GM18907 (cell line): ENCODE results near the gene ZSCAN10.
"Not testable (repeated sequence)": the region's sequence is repeated elsewhere in the genome, so short reads cannot be mapped to it uniquely, and the experiment has no call there.

Experiments used
- ATAC-seq: cut with Tn5 transposase; IDR thresholded peaks from one replicate; pipeline ENCODE4 v1.9.1; 2021; ENCODE audit warnings: mild to moderate bottlenecking, moderate library complexity; ENCODE audit not compliant: unreplicated experiment

The ZSCAN10 gene

DNA sequence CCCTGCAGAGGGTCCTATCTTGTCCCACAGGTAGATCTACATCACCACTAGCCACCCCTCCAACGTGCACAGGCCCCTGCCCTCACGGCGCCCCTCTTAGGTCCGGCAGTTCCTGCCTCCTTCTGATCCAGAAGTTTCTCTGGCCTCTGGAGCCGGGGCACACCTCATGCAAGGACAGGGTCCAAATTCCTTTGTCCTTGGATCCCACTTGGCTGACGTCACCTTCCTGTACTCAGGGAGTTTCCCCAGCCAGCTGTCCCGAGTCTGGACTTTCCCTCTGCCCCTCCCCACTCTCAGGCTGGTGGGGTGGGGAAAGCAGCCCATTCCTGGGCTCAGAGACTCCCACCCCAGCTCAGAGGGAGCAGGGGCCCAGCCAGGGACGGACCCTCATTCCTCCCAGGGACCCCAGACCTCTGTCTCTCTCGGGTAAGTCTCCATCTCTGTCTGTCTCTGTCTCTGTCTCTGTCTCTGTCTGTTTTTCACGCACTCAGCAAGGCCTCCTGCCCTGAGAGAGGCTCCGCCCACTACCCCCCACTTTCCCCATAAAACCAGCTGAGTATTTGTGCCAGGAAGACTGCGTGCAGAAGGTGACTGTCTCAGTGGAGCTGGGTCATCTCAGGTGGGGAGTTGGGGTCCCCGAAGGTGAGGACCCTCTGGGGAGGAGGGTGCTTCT is 33.9 kb downstream of the ZSCAN10 start, which contains the start of gene IL32:
IL32 (plus strand) TSS at position 572 of the 673 bp plus-strand sequence. CDS start 172 bp downstream, outside the sequence.
- peak; percentile 43 for ATAC-seq

DNA sequence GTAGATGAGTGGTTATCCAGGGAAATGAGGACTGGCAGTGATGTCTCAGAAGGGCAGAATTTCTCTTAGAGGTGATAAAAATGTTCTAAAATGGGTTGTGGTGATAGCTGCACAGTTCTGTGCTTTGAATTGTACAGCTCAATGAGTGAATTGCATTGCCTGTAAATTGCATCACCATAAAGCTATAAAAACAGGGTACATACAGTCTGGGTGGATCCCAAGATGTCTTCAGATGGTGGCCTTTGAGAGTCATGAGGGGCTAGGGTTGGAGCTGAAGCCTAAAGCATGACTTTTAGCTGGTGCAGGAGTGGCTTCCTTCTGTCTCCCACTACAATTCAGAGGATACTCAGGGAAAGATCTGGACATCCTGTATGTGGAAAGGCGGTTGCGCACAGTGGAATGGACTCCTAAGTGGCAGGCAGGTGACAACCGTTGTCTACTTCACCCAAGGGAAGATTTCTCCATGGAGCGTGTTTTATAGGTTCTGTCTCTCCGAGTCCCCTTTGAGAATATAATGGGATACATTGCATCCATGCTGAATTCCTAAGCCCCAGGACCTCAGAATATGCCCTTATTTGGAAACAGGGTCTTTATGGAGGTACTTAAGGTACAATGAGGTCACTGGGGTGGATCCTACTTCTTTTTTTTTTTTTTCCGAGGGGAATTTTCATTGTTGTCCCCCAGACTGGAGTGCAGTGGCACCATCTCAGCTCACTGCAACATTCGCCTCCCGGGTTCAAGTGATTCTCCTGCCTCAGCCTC is 35.3 kb downstream of the ZSCAN10 start:
- no peak for ATAC-seq

DNA sequence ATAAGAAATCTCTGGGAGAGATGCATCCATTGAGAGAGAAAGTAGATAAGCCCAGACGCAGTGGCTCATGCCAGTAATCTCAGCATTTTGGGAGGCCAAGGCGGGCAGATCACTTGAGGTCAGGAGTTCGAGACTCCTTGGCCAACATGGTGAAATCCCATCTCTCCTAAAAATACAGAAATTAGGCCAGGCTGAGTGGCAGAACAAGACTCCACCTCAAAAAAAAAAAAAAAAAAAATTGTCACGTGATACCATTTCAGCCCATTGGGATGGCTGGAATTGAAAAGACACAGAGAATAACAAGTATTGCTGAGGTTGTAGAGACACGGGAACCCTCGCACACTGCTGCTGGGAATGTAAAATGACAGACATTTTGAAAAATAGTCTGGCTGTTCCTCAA is 36.5 kb downstream of the ZSCAN10 start:
- ATAC-seq: no peak

DNA sequence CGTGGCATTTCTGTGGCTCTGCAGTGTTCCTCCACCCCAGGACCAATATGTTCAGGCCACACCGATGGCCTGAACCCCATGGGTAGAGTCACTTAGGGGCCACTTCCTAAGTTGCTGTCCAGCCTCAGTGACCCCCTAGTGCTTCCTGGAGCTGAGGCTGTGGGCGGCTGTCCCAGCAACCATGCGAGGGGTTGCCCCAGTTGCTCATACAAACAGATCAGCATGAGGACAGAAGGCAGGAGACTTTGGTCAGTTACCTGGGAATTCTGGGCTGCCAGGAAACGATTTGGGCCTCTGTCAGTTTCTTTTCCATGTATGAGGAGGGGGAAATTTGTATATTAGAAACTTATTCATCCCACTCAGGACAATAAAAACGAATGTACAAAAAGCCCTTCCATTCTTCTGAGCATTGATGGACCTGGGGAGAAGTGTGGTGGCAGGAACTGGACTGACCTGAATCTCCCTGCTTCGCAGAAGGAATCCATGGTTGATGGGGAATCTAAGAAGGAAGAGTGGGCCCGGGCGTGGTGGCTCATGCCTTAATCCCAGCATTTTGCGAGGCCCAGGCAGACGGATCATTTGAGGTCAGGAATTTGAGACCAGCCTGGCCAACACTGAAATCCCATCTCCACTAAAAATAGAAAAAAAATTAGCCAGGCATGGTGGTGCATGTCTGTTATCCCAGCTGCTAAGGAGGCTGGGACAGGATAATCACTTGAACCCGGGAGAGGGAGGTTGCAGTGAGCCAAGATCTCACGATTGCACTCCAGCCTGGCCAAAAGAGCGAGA is 38.6 kb downstream of the ZSCAN10 start:
- ATAC-seq: no peak

DNA sequence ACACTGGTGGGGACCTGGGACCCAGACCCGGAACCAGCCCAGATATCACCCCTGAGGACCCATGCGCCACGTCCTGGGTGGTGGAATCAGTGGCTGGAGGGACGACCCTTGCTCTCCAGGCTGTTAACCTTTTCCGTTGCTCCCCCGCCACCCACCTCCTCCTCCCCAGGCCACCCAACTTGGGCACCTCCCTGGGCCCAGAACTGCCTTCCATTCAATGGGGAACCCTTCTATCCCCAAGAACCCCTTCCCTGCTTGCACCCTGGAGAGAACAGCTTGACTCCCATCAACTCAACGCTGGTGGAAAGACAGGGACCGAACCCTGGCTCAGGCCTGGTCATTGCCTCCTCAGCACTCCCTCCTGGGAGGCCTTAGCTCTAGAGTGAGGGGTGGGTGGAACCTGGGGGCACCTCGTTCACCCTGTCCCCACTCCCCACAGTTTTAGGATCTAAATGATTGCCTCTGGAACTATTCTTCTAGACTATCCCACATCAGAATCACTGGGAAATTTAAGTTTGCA is 39.3 kb downstream of the ZSCAN10 start:
- peak; percentile 2 for ATAC-seq

DNA sequence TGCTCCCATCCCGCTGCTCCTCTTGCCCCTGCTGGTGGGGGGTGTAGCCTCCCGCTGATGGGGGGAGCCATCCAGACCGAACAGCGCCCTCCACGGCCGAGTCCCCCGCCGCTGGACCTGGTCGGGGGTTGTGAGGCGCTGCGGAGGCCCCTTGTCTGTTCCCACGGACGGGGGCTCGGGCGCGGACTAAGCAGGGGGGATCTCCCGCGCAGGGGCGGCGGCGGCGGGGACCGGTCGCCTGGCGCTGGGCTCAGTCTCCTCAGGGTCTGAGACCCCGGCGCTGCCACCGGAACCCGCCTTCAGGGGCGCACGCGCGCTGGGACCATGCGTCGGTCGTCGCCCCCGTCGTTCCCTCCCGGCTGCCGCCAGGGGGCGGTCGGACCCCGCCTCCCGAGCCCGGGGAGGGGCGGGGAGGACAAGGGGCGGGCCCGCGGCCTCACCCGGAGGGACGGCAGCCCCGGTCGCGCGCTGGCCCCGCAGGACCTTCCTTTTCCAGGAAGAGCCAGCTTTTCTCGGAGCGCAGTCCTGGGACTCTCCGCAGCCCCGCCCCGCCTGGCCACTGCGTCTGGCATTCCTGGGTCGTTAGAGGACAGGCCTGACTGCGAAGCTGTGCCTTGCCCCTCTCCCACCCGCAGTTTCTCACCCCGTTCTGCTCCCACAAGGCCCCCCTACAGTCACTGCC is 39.9 kb downstream of the ZSCAN10 start:
- ATAC-seq: peak; percentile 75

DNA sequence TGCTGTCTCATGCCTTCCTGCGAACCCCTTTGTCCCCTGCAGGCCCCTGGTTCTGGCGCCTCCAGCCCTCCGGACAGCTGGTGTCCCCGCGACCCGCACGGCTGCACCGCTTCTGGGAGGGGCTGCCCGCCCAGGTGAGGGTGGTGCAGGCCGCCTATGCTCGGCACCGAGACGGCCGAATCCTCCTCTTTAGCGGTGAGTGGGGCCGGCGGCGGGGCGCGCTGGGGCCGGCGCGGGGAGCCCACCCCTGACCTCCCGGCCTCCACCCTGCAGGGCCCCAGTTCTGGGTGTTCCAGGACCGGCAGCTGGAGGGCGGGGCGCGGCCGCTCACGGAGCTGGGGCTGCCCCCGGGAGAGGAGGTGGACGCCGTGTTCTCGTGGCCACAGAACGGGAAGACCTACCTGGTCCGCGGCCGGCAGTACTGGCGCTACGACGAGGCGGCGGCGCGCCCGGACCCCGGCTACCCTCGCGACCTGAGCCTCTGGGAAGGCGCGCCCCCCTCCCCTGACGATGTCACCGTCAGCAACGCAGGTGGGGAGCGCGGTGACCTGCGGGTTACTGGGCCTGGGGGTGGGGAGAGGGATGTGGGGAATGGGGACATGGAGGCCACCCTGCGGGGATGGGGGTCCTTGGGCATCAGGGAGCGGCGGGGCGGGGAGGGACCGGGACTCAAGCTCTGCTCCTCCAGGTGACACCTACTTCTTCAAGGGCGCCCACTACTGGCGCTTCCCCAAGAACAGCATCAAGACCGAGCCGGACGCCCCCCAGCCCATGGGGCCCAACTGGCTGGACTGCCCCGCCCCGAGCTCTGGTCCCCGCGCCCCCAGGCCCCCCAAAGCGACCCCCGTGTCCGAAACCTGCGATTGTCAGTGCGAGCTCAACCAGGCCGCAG is 40.7 kb downstream of the ZSCAN10 start:
- ATAC-seq: peak; percentile 13

DNA sequence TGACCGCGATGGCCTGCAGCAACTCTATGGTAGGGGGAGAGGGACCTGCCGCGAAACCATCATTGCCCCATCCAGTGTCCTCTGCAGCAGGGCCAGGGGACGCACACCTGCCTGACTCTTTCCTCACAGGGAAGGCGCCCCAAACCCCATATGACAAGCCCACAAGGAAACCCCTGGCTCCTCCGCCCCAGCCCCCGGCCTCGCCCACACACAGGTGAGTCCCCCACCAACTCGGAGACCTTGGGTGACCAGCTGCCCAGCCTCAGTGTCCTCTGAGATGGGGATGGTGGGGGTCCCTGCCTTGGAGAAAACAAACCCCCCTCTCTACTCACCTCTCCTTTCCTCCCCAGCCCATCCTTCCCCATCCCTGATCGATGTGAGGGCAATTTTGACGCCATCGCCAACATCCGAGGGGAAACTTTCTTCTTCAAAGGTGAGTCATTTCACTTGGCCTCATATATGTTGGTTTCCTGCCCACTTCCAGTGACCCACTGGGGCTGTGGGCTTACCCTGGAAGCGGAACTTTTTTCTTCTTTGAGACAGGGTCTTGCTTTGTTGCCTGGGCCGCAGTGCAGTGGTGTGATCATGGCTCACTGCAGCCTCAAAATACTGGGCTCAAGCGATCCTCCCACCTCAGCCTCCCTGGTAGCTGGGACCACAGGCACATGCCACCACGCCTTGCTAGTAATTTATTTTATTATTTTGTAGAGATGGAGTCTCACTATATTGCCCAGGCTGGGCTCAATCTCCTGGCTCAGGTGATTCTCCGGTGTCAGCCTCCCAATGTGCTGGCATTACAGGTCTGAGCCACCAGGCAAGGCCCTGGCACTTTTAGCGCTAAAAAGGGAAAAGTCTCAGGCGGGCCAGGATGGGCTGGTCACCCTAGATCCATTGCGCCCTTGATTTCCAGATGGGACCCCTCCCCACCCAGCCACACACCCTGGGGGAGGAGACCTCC is 41.6 kb downstream of the ZSCAN10 start:
- no peak for ATAC-seq

DNA sequence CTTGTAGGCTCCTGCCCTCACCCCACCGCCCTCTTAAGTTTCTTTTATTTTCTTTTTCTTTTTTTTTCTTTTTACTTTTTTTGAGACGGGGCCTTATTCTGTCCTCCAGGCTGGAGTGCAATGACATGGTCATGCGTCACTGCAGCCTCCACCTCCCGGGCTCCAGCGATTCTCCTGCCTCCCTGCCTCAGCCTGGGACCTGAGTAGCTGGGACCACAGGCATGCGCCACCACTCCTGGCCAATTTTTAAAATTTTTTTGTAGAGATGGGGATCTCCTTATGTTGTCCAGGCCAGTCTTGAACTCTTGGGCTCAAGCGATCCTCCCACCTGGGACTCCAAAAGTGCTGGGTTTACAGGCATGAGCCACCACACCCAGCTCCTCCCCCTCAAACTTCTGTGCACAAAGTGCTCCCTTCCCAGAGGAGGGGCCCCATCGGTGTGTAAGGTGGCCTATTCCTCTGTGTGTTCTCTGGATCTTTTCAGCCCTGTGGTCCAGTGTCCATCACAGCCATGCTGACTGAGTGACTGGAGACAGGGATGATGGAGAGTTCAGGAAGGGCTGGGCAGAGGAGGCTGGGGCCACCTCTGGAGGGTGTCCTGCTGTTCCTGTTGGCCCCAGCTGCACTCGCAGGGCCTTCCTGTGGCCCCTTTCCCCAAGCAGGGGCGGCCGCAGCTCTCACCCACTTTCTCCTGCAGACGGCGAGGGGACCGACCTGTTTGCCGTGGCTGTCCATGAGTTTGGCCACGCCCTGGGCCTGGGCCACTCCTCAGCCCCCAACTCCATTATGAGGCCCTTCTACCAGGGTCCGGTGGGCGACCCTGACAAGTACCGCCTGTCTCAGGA is 42.5 kb downstream of the ZSCAN10 start:
- no peak for ATAC-seq

DNA sequence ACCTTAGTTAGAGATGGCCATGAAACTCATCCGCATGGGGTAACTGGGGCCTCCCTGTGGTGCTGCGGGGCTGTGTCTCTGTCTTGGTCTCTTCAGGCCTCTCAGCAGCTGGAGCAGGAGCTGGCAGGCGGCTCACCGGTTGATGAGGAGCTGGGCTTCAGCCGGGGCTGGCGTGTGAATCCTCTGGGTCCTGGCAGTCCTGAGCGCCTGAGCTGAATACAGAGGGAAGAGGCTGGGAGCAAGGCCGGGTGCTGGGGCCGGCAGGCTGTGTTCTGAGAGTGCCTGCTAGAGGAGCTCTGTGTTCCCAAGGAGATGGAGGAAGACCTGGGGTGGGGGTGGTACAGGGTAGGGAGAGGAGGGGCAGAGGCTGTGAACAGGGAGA is 43.4 kb downstream of the ZSCAN10 start:
- ATAC-seq: not testable (repeated sequence)

DNA sequence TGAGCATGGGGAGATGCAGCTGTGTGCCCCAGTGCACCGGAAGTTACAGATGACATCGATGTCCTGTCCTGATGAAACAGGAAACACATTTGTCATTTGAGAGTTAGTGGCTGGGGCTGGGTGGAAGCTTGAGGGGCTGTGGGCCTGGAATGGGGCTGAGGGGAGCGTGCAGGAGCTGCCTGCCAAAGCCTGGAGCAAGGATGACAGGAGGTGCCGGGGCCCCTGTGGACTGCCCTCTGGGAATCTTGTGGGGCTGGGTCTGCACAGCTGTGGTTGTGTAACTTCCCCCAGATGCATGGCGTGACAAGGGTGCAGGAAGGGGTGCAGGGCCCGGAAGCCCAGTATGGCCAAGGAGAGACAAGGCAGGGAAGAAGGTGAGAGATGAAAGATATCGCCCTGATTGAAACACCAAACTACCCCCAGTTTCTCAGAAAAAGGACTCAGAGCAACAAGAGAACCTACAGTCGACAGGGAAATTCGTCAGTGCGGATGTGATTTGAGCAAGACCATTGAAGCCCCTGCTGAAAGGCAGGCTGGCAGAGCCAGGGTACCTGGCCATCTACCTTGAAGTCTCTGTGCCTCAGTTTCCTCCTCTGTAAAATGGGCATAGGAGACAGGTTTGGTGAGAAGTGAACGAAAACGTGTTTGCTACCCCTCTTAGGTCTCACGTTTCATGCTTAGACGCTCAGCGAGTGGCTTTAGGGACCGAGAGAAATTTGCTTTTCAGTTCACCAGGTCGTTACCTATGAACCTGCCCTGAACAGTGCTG is 43.9 kb downstream of the ZSCAN10 start:
- ATAC-seq: no peak

DNA sequence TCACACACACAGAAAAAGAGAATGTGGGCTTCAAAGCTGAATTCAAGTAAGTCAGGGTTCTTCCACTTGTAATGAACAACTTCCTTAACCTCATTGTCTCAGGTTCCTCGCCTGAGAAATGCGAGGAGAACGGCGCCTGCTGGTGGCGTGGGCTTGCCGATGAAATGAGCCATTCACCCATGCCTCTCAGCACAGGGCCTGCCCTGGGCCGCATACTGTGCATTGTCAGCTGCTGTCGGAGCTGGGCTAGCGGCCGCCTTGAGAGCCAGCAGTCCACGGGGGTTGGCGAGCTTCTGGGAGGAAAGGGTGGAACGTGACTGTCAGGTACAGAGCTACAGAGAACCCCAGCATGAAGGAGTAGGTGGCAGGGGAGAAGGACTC is 45.8 kb downstream of the ZSCAN10 start:
- not testable (repeated sequence) for ATAC-seq

DNA sequence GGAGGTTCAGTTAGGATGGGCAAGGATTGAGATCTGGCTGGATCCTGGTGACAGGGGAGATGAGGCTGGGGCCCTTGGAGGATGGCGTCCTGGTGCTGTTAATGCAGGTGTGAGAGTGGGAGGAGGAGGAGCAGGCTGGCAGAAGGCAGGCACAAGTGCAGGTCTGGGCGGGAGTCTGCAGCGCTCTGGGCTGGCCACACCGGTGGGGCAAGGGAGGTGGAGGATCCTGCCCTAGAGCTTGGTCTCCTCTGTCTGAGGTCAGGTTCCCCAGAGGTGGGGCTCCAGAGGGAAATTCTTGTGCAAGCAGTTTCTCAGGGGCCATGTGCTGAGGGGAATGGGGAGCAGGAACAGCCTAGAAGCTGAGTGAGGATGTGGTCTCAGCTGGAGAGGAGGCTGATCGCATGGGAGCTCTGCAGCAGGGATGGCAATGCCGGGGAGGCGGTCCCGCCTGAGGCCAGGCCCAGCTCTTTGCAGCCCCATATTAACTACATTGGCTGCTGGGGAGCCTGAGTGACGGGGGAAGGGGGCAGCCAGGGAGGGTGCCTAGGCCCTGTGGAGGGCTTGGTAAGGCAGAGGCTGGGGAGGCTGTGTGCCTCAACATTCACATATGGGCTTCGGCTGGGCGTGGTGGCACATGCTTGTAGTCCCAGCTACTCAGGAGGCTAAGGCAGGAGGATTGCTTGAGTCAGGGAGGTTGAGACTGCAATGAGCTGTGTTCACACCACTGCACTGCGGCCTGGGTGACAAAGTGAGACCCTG is 46.3 kb downstream of the ZSCAN10 start:
- ATAC-seq: not testable (repeated sequence)

DNA sequence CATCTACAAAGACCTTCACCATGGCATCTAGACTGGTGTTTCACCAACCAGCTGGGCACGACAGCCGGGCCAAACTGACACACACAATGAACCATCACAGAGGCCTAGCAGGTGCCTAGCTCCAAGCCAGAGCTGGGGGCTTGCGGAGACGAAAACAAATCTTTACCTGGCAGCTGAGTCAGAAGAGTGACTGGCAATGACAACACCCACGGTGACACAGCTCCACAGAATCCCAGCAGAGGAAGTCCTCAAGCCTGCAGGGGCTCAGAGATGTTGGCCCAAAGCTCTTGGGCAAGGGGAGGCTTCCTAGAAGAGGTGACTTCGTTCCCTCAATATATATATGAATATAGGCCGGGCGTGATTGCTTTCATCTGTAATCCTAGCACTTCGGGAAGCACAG is 47.6 kb downstream of the ZSCAN10 start:
- no peak for ATAC-seq

DNA sequence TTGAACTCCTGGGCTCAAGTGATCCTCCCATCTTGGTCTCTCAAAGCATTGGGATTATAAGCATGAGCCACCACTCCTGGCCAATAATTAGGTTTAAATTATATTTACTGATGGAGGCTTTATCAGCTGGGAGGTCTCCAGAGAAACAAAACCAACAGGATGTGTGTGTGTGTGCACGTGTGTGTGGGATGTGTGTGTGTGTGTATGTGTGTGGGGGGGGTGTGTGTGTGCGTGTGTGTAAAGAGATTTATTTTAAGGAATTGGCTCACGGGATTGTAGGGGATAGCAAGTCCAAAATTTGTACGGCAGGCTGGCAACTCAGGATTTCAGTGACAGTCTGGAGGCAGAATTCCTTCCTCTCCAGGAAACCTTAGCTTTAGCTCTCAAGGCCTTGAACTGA is 48.1 kb downstream of the ZSCAN10 start:
- no peak for ATAC-seq

DNA sequence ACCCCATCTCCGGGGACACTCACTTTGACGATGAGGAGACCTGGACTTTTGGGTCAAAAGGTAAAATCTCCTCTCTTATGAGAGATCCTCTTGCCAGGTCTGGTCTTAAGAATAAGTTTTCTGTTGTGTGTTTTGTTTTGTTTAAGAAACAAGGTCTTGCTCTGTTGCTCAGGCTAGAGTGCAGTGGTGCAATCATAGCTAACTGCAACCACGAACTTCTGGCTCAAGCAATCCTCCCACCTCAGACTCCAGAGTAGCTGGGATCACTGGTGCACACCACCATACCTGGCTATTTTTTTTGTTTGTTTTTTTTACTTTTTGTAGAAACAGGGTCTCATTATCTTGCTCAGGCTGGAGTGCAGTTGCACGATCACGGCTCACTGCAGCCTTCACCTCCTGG is 48.6 kb downstream of the ZSCAN10 start:
- no peak for ATAC-seq
